ENCODE results near the gene MERTK. TPM values are rescaled to one million over a fixed set of nuclear protein-coding genes. Genes with fewer than 3 reads are reported as not detected.

MERTK gene
- total and polyA plus RNA-seq, 10 of the 15 experiments (the other 5 are each of a cell fraction or from before 2014, with no cell fraction given) = 0.13 to 30.6 (median 0.50) TPM

DNA sequence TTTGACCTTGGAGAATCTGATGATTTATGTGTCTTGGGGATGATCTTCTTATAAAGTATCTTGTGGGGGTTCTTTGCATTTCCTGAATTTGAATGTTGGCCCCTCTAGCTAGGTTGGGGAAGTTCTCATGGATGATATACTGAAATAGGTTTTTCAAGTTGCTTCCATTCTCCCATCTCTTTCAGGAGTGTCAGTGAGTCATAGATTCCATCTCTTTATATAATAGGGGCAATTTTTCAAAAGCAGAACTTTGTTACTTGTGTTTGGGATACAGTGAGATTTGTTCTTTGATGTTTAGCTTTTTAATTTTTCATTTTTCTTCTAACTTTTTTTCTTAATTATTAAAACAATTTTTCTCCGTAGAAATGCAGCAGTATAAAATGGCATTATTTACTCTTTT lies 176.1 kb downstream of the MERTK start (continued):
- TF ChIP-seq, protein P1, sequence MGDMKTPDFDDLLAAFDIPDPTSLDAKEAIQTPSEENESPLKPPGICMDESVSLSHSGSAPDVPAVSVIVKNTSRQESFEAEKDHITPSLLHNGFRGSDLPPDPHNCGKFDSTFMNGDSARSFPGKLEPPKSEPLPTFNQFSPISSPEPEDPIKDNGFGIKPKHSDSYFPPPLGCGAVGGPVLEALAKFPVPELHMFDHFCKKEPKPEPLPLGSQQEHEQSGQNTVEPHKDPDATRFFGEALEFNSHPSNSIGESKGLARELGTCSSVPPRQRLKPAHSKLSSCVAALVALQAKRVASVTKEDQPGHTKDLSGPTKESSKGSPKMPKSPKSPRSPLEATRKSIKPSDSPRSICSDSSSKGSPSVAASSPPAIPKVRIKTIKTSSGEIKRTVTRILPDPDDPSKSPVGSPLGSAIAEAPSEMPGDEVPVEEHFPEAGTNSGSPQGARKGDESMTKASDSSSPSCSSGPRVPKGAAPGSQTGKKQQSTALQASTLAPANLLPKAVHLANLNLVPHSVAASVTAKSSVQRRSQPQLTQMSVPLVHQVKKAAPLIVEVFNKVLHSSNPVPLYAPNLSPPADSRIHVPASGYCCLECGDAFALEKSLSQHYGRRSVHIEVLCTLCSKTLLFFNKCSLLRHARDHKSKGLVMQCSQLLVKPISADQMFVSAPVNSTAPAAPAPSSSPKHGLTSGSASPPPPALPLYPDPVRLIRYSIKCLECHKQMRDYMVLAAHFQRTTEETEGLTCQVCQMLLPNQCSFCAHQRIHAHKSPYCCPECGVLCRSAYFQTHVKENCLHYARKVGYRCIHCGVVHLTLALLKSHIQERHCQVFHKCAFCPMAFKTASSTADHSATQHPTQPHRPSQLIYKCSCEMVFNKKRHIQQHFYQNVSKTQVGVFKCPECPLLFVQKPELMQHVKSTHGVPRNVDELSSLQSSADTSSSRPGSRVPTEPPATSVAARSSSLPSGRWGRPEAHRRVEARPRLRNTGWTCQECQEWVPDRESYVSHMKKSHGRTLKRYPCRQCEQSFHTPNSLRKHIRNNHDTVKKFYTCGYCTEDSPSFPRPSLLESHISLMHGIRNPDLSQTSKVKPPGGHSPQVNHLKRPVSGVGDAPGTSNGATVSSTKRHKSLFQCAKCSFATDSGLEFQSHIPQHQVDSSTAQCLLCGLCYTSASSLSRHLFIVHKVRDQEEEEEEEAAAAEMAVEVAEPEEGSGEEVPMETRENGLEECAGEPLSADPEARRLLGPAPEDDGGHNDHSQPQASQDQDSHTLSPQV (IDR thresholded peaks at IDR 0.05) = no peak
- no peak for TF ChIP-seq JUNB (IDR thresholded peaks at IDR 0.05)
- no peak for TF ChIP-seq WRNIP1 (IDR thresholded peaks at IDR 0.05; ENCODE audit: borderline replicate concordance, low read depth, low read length)
- no peak for TF ChIP-seq MTA2 (IDR thresholded peaks at IDR 0.05; ENCODE audit: low read depth)
- no peak for TF ChIP-seq CBX5 (IDR thresholded peaks at IDR 0.05; ENCODE audit: low read depth)
- TF ChIP-seq TARDBP (IDR thresholded peaks at IDR 0.05; ENCODE audit: borderline replicate concordance) = no peak
- TF ChIP-seq NBN (IDR thresholded peaks at IDR 0.05) = no peak
- no peak for TF ChIP-seq KLF5 (IDR thresholded peaks at IDR 0.05; ENCODE audit: partially characterized antibody)

Data from GM12878 (cell line).